DOHH2 (cell line): Measurements from ENCODE around the gene CACTIN.

ENCODE experiments used
- CTCF ChIP-seq: fragments of 200-600 bp; sonication (generic); IDR thresholded peaks from one replicate; pipeline ENCODE4 v1.5.1; 2014; ENCODE audit warnings: antibody characterized with exemption, mild to moderate bottlenecking, low read depth, low read length; ENCODE audit not compliant: poor library complexity, severe bottlenecking
- EZH2phosphoT487 ChIP-seq: fragments of 200-600 bp; sonication (generic); IDR thresholded peaks from 2 replicates; pipeline ENCODE4 v1.6.1; 2017; ENCODE audit warnings: borderline replicate concordance, mild to moderate bottlenecking, antibody characterized with exemption, low read length, moderate library complexity, mixed read lengths

GRCh38 chr19:3674784-3675543 lies 48.4 kb upstream of the CACTIN start:
- TF ChIP-seq CTCF (no peak), EZH2phosphoT487 (no peak)
